Activated CD8-positive, alpha-beta memory T cell treated with anti-CD3 and anti-CD28 coated beads for 1 hour (primary cell): Measurements from ENCODE around the gene PDCD1LG2.
A peak's percentile ranks its signal among the peaks of the same experiment; 100 is the strongest.

Experiments
- DNase-seq, 2 donors: peaks; one replicate each; pipeline ENCODE4 v3.0.0-alpha.2; 2020; ENCODE audit warnings: low read depth in 1 of 2; ENCODE audit errors: extremely low read depth in 1 of 2

The PDCD1LG2 gene

DNA sequence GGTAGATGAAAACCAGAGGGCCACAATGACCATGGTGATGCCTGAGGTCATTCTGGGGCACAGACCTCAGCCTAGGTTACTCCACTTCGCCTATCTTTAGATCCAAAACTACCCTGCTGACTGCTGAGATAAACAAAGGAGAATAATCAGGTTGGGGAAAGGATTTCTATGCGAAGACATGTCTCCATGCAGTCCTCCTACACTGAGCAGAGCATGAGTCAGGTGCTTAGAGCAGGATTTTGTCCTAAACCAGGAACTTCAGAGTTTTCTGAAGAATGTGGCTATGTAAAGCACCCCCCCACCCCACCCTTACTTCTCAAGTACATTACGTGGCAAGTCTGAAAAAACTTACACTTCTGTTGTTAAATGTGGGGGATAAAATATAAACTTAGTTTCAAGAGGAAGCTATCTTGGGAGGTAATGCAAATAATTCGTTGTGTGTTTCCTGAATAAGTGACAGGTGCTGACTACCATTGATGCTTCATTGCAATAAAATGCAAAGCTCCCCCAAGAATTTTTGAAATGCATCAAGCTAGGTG is 19.4 kb downstream of the PDCD1LG2 start:
- DNase-seq: no peak

DNA sequence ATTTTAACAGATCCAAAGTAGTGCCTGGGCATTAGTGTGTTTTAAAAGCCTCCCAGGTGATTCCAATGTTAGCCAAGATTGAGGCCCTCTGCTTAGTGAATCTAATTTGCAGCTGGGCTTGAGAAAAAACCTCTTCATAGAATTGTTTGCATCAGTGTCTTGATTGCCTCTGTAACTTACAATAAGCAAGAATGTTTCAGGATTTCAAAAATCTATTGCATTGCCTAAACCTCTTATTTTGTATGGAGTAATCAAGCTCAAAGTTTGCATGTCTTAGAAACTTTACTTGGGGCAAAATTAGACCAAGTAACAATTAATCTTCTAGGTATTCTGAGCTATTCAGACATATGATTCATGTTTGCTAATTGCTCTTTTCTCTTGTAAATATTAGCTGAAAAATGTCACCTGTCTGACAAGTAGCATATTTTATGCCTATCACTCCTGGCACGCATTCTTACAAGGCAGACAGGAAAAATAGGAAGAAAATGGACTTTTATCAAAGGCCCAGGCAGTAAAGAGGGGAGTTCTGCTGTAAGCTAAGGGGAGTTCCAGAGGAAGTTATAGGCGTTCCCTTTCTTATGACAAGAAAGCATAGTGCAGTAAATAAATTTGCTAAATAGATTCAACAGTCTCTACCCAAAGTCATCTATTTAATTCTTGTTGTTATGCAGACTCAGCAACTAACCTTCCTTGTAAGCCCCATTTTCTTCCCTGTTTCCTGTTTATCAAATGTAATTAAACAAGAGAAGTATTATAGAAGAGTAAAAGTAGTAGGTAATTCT is 21.0 kb downstream of the PDCD1LG2 start:
- no peak for DNase-seq

DNA sequence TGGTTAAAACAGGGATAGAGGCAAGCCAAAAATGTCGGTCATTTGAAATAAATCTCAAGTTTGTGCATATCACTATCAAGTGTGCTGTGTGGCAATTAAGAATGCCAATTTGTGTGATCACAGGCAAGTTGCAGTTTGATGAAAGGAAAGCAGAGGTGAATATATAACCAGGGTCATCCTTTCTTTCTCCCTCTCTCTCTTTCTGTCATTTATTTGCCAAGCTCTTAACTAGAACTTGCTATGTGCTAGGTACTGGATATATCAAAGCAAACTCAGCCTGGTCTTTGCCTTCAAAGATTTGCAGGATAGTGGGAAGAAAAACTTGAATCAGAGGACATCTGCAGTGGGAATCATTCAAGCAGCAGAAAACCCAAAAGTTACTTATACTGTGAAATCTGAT is 22.0 kb downstream of the PDCD1LG2 start:
- no peak for DNase-seq

DNA sequence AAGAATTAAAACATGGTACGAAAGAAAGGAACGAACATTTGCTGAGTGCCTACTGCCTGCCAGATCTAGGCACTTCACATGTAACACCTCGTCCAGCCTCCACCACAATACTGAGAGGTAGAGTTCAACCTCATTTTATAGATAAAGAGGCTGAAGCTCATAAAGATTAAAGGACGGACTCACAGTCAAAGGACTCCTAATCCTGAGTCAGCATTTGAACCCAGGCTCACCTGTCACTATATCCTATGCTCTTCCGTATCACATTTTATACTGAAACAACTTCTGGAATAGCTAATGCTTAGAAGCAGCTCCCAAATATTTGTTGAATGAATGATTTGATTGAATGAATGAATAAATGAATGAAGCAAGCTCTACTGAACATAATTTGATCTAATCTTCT is 22.5 kb downstream of the PDCD1LG2 start:
- no peak for DNase-seq

DNA sequence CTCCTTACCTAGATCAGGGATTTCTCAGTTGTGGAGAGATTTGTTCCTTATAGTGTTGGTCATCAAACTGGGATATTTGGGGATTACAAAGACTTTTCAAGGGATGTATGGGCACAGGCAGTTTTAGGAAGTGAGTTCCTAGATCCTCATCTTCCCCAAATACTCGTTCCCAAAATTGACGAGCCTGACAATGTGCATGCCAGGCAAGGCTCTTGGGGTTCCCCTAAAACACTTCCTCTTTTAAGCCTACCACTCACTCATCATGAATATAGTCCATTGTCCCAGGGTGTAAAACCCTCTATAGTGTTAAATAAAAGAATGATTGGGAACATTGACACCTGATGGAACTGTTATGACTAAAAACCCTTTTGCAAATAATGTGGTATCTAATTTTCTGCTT is 26.4 kb downstream of the PDCD1LG2 start:
- DNase-seq: no peak

DNA sequence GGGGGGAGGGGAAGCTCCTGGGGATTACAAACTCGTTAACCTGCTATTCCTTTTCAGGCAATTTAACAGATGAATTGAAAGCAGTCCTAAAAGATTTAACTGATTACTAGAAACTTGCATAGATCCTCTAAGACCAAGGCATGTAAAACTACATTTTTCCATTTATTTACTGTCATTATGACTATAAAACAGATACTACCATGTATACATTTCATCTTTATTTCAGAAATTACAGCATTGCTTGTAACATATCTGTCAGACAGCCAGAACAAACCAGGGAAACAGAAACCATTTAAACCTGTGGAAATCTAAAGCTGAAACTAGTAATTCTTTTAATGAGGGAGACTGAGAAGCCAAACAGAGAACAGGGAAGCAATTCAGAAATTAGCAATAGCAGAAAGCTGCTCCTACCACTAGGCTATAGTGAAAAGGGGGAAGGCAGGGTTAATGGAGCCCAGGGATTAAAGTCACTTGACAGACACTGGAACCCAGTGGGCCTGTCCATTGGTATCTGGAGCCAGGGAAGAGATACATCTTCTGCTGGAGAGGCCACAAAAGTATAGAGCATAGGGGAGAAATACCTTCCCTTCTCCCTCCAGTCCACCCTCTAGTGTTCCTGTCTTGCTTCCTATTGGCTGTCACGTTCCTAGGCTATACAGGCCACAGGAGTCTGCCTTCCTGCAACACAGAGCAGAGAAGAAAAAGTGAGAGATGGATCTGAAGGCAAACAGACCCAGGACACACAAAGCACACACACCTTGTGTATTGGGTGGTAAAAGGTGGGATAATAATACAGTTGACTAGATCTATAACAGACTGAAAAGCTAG is 33.8 kb downstream of the PDCD1LG2 start:
- DNase-seq: no peak

DNA sequence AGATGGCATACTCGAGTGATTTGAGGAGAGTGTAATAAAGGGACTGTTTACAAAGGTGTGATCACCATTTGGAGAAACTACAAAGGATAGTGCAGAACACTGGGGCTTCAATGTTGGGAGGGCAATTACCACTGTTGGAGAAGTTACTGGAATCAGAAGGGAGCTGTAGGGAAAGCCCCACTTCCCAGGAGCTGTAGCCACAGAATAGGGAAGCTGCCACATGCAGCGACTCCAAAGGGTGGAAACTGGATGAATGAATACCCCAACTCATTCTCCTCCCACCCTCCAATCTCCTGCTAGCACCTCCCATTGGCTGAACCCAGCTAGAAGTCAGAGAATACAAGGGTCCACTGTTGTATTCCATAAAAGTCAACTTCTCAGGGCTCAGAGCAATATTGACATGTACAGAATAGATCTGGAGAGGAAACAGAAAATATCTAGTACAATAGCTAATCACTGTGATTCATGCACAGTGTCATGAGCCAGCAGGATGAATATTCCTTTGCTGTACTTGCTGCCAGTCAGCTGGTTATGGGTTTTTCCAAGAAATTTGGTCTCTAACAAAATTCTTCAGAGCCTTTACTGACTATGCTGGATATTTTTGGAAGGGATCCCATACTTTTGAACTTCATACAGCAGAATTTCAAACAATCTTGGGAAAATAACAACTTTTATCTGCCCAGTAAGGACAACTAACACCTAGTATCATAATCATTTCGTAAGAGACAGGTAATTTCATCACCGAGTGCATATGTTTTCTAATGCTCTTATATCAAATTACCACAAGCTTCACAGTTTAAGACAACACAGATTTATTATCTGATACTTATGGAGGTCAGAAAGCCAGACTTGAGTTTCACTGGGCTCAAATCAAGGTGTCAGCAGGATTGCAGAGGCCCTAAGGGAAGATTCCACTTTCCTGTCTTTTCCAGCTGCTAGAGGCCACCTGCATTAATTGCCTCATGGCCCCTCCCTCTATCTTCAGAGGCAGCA is 39.6 kb downstream of the PDCD1LG2 start:
- DNase-seq: no peak

DNA sequence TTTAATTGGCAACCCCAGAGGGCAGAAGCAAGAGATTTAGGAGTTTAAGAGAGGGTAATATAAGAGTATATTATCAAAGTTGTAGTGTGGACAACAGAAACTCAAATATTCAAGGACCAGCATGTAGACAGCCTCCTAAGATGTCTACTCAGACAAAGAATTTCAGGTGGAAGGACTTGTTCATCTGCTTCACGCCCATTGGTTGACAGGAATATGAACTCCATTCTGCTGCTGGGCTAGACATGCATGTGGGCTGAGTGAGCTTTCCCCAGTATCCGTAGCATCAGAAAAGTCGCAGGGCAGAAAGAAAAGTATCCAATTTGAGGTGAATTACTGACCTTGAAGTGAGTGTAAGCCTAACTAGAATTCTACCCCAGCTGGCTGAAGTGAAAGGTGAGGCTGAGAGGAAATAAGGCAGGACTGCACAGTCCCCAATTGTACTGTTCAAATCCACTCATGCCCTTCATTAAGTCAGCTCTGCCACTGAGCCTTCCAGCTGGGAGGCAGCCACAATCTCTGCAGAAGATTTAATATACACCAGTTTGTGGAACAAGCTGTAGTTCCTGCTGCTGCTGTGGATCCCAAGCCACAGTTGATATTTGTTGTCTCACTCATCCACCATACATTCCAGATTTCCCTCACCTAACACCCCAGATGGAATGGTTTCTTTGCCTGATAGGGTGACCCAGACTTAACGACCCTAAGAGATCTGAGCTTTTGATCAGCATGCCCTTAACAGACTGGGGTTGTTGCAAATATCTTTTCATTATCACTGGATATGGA is 41.2 kb downstream of the PDCD1LG2 start:
- no peak for DNase-seq

DNA sequence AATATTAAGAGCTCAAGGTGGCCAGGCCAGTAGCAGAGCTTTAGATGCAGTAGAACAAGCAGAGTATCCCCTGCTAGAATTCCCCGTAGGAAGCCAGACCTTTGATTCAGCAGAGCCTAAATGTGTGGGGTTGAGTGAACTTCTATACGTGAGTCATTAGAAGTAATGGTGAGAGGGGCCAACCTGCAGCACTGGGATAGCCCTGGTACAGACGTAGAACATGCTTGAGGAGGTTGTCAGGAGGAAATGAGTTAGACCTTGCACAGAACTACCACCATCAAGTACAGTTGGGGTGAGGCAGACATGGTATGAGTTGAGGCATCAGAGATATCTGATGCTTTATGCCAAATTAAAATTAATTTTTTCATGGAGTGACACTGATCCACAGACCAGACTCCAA is 42.0 kb downstream of the PDCD1LG2 start:
- no peak for DNase-seq

DNA sequence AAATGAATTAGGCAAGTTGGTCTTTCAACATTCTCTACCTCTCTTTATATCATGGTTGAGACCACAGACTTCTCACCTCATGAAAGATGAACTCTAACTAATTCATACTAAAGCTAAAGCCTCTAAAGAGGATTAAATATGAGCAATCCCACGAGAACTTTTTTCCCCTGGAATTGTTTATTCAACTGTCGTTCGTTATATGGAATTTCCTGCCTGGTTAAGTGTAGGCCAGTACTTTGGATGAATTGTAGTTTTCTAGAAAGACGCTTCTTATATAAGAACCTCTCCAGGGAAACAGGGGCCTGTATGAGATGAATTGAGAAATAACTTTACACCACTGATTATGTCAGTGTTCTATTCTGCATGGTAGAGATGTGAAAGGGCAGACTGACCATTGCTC is 42.9 kb downstream of the PDCD1LG2 start:
- DNase-seq: no peak

DNA sequence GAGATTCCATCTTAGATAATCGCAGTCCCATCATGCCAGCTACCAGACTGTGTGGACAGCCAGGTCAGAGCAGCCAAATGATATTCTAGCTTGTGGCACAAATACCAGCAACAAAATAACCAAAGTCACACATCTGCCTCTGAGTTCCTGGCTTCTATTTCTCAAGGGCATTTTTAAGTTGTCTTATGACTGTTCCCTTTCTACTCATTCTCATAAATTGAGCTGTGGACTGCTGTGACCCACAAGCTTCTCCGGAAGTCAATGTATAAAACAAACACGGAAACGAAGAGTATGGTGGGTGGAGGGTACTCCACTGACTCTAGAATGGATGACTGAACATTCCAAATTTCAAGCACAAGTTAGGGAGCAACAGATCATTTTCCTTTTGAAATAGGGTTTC is 43.9 kb downstream of the PDCD1LG2 start:
- DNase-seq: no peak

DNA sequence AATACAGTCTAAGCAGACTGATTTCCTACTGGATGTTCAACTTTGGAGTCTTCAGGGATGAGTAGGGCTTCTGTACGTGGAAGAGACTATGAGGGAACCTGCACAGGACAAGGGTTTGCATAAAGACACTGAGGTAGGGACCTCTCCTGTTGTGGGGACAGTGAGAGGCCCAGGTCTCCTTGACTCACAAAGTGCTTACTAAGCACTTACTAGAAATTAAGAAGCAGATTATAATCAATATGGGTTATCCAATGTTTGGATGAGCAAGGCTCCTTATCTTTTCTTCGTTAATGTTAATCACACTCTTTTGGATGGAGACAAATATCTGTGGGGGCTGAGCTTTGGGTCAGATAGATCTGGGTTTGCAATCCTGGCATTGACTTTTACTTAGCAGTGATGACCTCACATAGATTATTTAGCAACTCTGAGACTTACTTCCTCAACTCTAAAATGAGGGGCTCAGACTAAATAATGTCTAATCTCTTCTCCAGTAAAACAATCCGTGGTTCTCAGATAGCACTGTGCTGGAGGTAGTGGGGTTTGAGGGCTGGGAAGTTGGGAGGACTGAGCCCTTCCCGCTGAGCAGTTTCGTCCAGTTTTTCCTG is 45.9 kb downstream of the PDCD1LG2 start:
- no peak for DNase-seq

DNA sequence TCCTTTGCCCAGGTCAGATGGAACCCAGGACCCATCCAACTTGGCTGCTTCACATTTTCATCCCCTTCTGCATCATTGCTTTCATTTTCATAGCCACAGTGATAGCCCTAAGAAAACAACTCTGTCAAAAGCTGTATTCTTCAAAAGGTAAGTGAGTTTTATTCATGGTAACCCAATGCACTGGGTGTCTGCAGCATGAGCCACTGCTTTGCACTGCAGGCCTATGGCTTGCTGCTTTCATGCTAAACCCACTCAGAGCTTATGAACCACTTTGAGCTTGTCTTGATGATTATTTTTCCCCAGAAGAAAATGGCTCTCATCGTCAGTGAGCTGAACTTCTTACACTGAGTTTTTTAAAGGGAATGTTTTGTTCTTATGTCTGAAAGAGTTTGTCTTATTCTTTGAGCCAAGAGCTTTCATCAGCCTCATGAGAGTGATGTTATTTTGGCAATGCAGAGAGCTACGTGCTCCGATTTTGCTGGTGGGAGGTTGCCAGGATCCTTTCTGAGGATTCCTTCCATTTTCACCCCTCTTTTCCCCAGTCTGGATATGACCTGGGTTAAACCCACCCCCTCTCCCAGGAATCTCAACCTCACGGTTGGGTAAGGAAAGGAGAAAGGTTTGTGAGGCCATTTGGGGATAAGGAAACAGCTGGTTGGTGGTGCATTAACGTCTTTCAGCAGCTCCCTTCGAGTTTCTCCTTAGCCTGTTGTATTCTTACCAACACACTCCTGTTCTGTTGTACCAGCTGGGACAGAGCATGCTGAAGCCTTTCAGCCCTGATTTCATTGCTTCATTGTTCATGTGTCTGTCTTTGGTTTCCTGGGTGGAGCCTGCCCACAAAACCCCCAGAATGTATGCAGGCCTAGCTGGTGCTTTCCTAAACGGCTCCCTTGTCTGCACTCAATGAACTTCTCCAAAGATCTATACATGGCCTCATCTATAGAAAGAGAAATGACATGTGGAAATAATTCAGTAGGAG is 47.6 kb downstream of the PDCD1LG2 start:
- peak; percentile 2 to 19 for DNase-seq

DNA sequence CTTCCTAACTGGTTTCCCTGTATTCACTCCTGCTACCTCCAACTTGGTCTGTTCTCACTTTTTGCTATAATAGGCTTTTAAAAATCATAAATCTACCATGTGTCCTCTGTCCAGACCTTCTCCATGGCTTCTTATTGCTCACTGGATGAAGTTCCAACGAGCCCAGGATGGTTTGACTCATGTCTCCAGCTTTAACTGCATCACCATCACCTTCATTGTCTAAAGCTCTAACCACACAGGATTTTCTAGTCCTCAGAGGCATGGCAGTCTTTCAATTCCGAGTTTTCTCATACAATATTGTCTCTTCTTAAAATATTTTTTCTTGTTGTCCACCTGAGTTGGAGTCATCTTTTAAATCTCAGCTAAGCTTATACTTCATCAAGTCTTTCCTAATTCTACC is 49.3 kb downstream of the PDCD1LG2 start:
- DNase-seq: no peak

DNA sequence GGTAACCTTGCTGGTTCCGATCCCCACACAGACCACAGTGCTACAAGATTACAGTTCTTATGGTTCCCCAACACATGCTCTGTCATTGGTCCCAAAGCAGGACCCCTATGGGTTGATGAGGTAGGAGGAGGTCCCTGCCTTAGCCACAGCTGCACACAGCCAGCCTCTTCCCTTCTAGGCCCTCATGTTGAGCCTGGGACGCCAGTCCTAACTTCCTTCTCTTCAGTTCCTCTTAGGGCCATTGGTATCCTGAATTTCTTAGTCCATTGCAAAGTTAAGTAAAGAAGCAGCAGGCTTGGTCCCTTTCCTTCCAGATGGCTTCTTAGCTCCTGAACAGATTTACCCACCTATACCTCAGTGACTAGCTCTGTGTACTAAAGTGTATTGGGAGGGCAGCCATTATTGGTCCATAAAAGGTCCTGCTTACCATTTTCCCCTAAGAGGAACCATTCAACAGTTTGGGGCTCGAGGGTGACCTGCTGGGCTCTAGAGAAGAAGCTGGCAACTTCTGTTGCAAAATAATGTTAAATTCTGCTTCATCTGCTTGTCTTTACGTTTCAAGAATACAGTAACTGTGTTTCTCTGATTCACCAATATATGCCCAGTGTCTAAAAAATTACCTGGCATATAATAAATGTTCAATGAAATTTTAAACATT is 50.2 kb downstream of the PDCD1LG2 start:
- DNase-seq: no peak

DNA sequence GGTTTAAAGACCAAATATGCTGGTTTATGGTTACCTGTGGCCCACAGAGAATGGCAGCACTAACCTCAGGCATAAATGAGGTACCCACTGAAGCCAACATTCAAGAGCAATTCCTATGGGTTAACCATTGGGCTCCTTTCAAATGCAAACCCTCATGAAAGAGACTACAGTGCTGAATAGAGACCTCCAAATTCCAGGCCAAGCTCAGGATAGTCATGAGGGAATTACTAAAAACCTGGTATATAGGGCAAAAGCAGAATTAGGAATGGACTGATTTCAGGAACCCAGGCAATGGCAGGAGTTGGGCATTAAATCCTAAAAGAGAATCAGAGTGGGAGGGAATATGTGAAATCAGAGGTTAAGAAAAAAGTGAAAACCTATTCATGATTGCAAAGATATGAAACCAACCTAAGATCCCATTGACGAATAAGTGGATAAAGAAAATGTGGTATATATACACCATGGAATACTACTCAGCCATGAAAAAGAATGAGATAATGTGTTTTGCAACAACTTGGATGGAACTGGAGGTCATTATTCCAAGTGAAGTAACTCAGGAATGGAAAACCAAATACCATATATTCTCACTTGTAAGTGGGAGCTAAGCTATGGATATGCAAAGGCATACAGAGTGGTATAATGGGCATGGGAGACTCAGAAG is 51.6 kb downstream of the PDCD1LG2 start:
- DNase-seq: no peak

DNA sequence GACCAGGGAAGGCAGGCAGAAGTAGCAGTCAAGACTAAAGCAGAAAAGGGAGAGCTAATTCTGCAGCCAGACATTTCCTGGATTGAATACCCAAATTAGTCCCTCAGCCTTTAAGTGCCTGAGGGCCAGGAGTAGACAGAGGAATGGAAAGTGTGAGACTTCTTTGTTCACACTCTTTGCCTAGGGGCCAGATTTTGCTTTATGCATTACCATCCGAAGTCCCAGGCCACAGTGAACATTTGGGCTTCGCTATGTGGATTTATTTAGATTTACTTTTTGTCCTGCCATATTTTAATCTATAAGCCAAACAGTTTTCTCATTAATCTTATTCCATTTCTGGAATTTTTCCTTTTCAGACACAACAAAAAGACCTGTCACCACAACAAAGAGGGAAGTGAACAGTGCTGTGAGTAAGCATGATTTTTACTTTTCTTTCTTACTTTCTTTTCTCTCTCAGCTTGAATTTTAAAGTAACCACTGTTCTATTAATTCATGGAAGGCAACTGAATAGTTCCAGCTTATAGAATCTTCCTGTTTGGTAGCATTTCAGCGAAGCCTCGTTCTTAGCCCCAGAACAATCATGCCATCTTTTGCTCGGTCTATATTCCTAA is 52.6 kb downstream of the PDCD1LG2 start:
- no peak for DNase-seq
